PC-3 (cell line): ENCODE results near the gene SULT1B1.

ENCODE experiments used
- CTCF ChIP-seq: fragments of 300-600 bp; sonication (generic); conservative IDR thresholded peaks from 2 replicates; pipeline ENCODE4 v1.5.1; 2017; ENCODE audit warnings: antibody characterized with exemption, low read depth, mild to moderate bottlenecking, low read length
- EZH2 ChIP-seq: fragments of 300-600 bp; sonication (generic); IDR thresholded peaks from one replicate; pipeline ENCODE4 v1.6.1; 2017; ENCODE audit warnings: antibody characterized with exemption, mild to moderate bottlenecking, low read length; ENCODE audit not compliant: unreplicated experiment
- EZH2phosphoT487 ChIP-seq: fragments of 300-600 bp; sonication (generic); IDR thresholded peaks from 2 replicates; pipeline ENCODE4 v1.6.1; 2018; ENCODE audit warnings: mild to moderate bottlenecking, antibody characterized with exemption, low read length, borderline replicate concordance

- TF ChIP-seq CTCF: no peak
- no peak for TF ChIP-seq EZH2phosphoT487
- TF ChIP-seq EZH2: no peak
Observed at GRCh38 chr4:69765751-69766150, 5.3 kb upstream of the SULT1B1 start.
